ENCODE data around the gene CXCR3.
A peak's percentile ranks its signal among the peaks of the same experiment; 100 is the strongest.
"Not testable (repeated sequence)": the region's sequence is repeated elsewhere in the genome, so short reads cannot be mapped to it uniquely, and the experiment has no call there.

Gene CXCR3

GRCh38 chrX:71650333-71650969, 32.1 kb upstream of the CXCR3 start:
- no peak overlapping the region for H3K4me3 ChIP-seq (ENCODE audit: low read length)
- peak; percentile 5 for TF ChIP-seq CTCF (conservative IDR thresholded peaks at IDR 0.05; ENCODE audit: low read depth, low read length)
- no peak for DNase-seq (ENCODE audit: low read depth)

GRCh38 chrX:71644406-71644805, 26.1 kb upstream of the CXCR3 start:
- H3K4me3 ChIP-seq (ENCODE audit: low read length); DNase-seq (ENCODE audit: low read depth): not testable (repeated sequence)

- no peak for DNase-seq (ENCODE audit: low read depth)
- H3K4me3 ChIP-seq (ENCODE audit: low read length) = no peak overlapping the region
- no peak for TF ChIP-seq CTCF (conservative IDR thresholded peaks at IDR 0.05; ENCODE audit: low read depth, low read length)
Observed at GRCh38 chrX:71640002-71640401, 21.7 kb upstream of the CXCR3 start.

GRCh38 chrX:71638409-71638808, 20.1 kb upstream of the CXCR3 start:
- no peak for TF ChIP-seq CTCF (conservative IDR thresholded peaks at IDR 0.05; ENCODE audit: low read depth, low read length)
- no peak for DNase-seq (ENCODE audit: low read depth)

GRCh38 chrX:71637848-71638247, 19.5 kb upstream of the CXCR3 start:
- no peak for DNase-seq (ENCODE audit: low read depth)
- TF ChIP-seq CTCF (conservative IDR thresholded peaks at IDR 0.05; ENCODE audit: low read depth, low read length) = no peak
- H3K4me3 ChIP-seq (ENCODE audit: low read length) = no peak overlapping the region

More at GRCh38 chrX:71638409-71638808, 20.1 kb upstream of the CXCR3 start:
- no peak overlapping the region for H3K4me3 ChIP-seq (ENCODE audit: low read length)

- no peak overlapping the region for H3K4me3 ChIP-seq (ENCODE audit: low read length)
- no peak for DNase-seq (ENCODE audit: low read depth)
- no peak for TF ChIP-seq CTCF (conservative IDR thresholded peaks at IDR 0.05; ENCODE audit: low read depth, low read length)
Observed at GRCh38 chrX:71637253-71637618, 18.9 kb upstream of the CXCR3 start.

GRCh38 chrX:71636438-71637252, 18.3 kb upstream of the CXCR3 start:
- H3K4me3 ChIP-seq (ENCODE audit: low read length) = no peak overlapping the region
- no peak for TF ChIP-seq CTCF (conservative IDR thresholded peaks at IDR 0.05; ENCODE audit: low read depth, low read length)
- DNase-seq (ENCODE audit: low read depth) = no peak

Measured in retinal pigment epithelial cell (primary cell).